HG03575 (cell line): ENCODE data around the gene TWIST2.

Source experiments
- ATAC-seq: cut with Tn5 transposase; IDR thresholded peaks from one replicate; pipeline ENCODE4 v1.9.1; 2021; ENCODE audit not compliant: unreplicated experiment, insufficient number of reproducible peaks, low FRiP score; ENCODE audit errors: extremely low read depth

TWIST2 gene

DNA sequence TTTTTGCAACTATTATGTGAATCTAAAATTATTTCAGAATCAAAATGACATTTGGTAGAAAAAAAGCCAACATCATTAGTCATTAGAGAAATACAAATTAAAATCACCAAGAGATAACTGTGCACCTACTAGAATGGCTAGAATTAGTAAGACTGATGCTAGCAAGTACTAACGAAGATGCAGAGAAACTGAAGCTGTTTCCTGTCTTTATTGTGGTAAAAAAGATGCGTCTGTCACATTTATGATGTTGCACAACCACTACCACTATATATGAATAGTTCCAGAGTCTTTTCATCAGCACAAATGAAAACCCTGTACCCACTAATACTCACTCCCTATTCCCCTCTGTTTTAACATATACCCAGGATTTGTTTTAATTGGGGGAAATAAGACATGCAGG, 16.7 kb upstream of the TWIST2 start:
- no peak for ATAC-seq

DNA sequence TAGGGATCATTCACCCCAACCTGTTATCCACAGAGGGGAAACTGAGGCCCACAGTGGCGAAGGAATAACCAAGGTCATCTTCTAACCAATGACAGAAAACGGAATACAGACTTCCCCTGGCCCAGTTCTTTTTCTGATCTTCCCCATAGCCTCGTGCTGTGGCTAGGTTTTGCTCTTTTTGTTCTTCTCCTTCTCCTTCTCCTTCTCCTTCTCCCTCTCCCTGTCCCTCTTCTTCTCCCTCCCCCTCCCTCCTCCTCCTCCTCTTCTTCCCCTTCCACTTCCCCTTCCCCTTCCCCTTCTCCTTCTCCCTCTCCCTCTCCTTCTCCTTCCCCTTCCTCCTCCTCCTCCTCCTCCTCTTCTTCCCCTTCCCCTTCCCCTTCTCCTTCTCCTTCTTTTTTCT, 12.9 kb upstream of the TWIST2 start:
- no peak for ATAC-seq

DNA sequence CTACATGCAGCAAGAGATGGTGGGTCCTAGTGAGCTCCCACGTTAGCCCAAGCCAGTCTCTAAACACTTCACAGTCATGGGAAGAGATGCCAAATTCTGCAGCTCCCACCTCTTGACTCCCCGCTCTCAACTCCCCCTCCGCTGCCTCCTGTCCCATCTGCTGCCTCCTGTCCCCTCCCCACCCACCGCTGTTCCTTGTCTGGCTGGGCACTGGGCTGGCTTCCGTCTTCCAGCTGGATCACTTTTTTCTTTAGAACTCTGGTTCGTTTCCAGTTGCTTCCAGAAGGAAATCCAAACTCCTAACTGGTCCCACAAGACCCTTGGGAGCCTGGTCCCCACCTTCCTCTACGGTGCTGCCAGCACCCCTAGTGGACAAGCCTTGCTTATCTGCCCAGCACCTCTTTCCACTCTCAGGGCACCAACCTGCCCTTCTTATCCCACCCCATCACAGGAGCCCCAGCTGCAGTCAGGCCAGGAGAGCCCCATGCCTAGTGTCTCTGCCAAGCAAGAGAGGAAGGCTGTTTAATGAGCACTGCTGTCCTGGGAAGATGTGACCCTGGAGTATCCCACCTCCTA, 12.1 kb upstream of the TWIST2 start:
- no peak for ATAC-seq

DNA sequence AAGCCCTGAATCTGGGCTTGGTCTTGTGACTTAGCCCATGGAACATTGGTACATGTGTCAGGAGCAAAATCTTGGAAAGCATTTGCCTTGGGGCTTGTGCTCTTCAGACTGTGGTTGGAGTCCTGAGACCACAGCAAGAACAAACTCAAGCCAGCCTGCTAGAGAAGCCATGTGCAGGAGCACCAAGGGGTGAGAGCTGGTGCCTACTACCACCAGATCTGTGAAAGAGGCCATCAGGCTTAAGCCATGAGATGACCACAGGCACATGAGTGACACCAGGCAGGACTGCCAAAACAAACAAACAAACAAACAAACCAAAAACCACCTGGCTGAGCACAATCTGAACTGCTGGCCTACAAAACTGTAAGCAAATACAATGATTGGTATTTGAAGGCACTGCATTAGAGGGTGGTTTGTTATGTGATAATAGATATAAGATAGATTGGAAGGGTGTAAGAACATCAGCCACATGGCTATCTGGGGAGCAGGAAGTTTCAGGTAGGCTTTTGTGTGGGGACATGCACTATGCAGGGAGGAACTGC, 9.0 kb upstream of the TWIST2 start:
- ATAC-seq: no peak

- ATAC-seq: no peak
These were observed 8.5 kb upstream of the TWIST2 start for GRCh38 chr2:238839428-238839827.

GRCh38 chr2:238841542-238842164, 6.2 kb upstream of the TWIST2 start:
- ATAC-seq: no peak

GRCh38 chr2:238843476-238843875, 4.4 kb upstream of the TWIST2 start:
- ATAC-seq: no peak

DNA sequence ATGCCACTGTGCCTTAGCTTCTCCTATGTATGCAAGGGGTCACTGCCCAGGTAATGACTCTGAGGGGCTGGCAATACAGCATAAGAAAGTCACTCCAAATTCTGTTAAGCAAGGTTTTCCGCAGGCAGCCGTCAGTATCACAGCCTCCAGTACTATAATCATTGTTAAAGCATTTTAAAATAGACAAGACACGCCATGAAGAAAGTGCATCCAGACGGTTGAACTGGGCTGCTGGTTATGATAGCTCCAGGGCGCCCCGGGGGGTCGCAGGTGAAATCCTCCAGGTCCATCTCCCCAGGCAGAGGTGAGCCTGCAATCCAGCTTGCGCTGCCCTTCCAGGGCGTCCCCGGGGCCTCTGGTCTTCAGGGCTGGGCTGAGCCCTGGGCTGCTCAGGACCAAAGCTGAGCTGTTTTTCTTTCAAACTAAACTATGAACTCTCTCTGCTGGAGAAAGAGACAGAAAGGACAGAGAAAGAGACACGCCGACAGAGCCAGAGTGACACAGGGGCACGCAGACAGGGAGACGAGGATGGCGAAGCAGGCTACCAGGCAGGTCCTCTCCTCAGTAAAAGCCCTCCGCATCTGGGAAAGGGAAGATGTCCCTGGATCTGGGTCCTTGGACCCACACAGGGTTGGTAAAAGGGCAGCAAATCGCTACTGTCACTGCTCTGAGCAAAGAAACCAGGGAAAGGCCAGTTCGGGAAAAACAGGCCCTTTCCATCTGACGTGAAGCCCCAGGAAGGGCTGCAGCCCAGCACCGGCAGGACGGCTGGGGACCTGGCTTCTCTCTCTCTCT, 2.1 kb upstream of the TWIST2 start:
- no peak for ATAC-seq

GRCh38 chr2:238846378-238846627, 1.6 kb upstream of the TWIST2 start:
- ATAC-seq: no peak

- ATAC-seq: no peak
These were observed 1.1 kb upstream of the TWIST2 start for GRCh38 chr2:238846628-238847418.

DNA sequence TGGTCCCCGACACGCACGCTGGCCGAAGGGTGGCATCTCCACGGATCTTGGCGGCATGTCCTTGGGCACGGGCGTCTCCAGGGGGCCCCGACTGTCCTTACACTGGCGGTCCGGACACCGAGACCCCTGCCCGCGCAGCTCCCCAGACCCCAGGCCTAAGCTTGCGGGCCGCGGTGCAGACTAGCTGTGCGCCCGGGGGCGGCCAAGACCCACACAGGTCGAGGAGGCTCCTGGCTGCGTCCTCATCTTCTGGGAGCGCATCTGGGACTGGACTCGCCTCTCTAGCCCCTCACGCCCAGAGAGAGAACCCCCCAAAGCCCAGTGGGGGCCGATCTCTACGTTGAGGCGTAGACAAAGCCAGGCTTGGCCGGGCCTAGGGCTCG, 475 bp upstream of the TWIST2 start:
- no peak for ATAC-seq

DNA sequence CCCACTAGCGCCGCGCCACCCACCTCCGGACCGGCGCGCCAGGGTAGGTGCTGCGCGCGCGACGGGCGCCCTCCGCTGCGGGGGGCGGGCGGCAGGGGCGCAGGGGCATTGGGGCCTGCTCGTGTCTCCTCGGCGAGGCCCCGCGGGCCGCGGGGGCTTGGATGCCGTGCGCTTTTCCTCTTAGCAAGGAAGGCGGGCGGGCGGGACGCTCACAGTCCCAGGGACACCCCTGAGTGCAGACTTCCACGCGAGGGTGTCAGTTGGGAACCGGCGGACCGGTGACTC, 748 bp downstream of the TWIST2 start:
- no peak for ATAC-seq

DNA sequence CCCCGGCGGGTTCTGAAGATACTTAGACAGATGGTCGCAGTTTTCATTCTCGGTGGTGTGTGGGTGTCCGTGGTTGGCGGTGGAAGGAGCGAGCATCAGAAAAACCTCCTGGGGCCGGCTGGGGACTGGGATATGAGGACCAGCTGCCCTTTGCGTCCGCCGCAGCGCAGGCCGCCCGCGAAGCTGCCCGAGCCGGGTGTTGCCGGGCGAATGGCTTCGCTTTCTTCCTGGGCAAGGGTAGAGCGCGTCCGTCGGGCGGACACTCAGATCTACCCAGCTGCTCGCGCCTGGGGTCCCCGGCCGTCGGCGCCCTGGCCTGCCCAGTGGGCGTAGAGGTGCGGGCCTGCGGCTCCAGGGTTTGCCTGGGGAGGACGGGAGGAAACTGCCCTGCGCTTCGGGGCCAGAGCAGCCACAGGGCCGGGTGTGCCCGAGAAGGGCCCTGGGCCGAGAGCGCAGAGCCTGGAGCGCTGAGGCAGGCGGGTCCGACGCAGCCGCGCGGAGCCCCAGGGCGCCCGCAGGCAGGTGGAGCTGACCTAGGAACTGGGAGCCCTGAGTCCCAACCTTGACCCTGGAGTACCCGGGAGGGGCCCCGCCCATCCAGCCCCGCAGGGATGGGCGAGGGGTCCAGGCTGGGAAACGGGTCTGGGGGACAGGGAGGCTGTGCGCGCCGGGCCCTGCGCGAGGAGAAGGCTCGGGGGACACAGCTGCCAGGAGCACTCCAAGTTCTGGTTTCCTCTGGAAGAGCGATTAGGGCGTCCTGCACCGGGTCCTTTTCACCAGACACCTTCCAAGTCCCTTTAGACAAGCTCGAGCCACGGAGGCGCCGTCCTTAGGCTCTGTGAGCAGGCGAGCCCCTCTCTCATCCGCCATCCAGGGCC, 1.3 kb downstream of the TWIST2 start:
- no peak for ATAC-seq

DNA sequence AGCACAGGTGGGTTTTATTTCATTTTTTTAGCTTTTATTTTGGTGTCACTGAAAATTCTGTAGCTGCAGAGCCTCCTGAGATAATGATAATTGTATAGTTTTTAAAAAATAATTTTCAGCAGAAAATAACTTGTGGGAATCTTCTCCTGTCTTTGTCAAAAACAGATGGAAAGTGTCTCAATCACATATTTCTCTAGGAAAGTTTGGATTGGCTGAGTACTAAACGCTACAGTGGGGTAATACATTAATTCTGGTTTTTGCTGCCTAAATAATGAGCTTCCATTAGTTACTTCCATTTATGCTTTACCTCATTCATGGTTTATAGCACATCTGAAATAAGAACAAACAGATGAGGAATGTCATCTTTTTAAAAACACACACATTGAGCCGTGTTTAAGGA, 2.2 kb downstream of the TWIST2 start:
- no peak for ATAC-seq

DNA sequence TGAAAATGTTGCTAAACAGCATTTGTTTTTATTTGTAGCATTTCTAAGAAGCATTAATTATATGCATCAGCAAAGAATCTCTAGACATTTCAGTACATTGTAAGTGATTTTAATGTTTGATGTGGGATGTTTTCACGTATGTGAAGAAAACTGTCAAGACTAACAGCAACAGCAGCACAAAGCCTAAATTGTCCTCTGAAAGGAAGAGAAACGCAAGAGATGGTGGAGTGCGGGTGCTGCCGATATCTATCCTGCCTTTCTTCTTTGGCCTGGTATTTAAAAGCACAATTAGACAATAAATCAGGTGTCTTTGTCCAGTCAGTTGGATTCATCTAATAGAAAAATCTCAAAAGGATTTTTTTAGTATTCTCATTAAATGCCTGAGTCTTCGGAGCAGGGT, 3.1 kb downstream of the TWIST2 start:
- ATAC-seq: no peak

GRCh38 chr2:238851761-238852160, 3.9 kb downstream of the TWIST2 start:
- ATAC-seq: no peak

GRCh38 chr2:238852206-238852869, 4.5 kb downstream of the TWIST2 start:
- no peak for ATAC-seq

DNA sequence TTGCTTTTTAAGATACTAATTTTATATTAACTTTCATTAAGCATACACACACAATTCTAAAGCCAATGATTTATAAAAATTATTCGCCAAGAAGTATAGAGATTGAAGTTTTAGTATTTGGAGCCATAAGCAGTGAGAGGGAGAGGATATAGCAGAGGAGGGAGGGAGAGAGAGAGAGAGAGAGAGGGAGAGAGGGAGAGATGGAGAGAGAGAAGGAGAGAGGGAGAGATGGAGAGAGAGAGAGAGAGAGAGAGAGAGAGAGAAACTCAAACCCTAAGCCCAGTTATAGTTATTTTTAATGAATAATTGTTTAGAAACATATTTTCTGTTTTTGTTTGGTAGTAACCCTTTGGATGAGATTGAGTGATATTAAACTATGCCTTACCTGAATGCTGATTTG, 5.3 kb downstream of the TWIST2 start:
- no peak for ATAC-seq

- no peak for ATAC-seq
These were observed 5.8 kb downstream of the TWIST2 start for GRCh38 chr2:238853721-238854120.
